Measurements from ENCODE around the gene SYNC.
"Not testable (repeated sequence)": the region's sequence is repeated elsewhere in the genome, so short reads cannot be mapped to it uniquely, and the experiment has no call there.

The SYNC gene

DNA sequence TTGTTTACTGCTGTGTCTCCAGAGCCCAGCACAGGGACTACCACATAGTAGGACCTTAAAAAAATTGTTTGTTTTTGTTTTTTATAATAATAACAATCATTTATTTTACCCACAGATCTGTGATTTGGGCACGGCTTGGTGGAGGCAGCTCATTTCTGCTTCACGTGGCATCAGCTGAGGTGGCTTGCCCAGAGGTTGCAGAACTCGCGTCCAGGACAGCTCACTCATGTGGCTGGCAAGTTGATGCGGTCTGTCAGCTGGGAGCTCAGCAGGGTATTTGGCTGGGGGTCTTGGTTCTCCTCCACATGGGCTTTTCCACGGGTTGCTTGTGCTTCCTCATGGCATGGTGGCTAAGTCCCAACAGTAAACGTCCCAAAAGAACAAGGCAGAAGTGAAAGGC lies 2.9 kb upstream of the SYNC start:
- TF ChIP-seq, protein P1, sequence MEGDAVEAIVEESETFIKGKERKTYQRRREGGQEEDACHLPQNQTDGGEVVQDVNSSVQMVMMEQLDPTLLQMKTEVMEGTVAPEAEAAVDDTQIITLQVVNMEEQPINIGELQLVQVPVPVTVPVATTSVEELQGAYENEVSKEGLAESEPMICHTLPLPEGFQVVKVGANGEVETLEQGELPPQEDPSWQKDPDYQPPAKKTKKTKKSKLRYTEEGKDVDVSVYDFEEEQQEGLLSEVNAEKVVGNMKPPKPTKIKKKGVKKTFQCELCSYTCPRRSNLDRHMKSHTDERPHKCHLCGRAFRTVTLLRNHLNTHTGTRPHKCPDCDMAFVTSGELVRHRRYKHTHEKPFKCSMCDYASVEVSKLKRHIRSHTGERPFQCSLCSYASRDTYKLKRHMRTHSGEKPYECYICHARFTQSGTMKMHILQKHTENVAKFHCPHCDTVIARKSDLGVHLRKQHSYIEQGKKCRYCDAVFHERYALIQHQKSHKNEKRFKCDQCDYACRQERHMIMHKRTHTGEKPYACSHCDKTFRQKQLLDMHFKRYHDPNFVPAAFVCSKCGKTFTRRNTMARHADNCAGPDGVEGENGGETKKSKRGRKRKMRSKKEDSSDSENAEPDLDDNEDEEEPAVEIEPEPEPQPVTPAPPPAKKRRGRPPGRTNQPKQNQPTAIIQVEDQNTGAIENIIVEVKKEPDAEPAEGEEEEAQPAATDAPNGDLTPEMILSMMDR (IDR thresholded peaks at IDR 0.05; ENCODE audit: extremely low read depth, insufficient read depth, missing control alignments): no peak
- in situ Hi-C loops (cut with MboI; ENCODE audit: low pct_unique_long_range_greater_than_20kb, low sequenced_read_pairs, unreplicated experiment): no loop called here
- DNase-seq (ENCODE audit: low spot score): no peak

DNA sequence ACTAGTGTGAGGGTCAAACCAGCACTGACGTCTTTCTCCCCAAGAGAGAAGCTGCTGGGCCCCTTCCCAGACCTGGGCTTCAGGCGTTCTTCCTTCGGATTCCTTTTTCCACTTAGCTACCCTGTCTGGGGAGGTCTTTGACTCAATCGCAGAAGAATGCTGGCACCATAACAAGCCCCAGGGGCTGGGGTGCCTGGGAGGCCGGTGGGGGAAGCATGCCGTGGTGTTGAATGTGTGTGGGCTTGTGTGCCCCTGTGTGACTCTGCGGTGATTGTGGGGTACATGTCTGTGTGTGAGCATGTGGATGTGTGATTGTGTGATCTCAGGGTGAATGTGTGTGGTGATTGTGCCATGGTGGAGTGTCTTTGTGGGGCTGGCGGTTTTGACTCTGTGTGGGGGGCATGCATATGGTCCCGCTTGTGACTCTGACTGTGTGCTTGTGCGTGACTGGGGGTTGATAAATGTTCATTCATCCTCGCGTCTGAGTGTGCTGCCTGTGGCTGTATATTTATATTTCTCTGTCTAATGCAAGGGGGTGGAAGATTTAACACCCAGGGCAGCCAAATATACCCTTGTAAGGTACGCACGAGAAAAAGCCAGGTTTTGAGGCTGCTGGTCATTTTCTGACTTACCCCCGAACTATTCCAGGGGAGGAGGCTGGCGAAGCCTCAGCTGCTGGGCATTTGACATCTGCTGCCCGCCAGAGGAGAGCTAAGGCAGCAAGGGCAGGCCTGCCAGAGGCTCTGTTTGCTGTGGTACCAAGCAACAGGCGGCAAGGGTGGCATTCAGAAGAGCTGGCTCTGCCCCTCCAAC lies 1.1 kb upstream of the SYNC start:
- TF ChIP-seq, protein P1 (IDR thresholded peaks at IDR 0.05; ENCODE audit: extremely low read depth, insufficient read depth, missing control alignments): no peak
- in situ Hi-C loops (cut with MboI; ENCODE audit: low pct_unique_long_range_greater_than_20kb, low sequenced_read_pairs, unreplicated experiment): no loop called here
- DNase-seq (ENCODE audit: low spot score): no peak

DNA sequence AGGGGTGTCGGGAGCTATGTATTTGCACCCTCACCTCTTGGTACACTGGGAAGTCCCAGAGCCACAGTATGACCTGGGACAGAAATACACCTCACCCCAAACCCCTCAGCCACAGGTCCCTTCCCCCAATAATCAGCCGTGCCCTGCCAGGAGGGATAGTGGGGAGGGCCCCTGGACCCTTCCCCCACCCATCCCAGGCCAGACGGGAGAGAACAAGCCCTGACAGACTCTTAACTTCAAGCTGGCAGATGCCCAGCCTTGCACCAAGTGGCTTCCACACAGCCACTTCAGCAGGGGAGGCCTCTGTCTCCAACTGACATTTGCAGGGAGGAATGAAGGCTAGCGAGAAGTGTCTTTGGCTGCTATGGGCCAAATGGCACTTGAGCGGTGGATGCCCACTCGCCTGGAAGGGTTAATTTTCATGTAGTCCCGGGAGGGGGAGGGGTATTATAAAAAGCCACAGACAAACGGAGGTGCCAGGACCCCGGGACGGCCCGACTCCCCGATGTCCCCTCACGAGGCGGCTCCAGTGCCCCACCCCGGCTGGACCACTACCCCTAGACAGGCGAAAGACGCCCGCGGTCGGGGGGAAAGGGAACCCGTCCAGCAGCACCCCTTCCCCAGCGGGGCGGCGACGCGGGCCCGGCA lies 495 bp downstream of the SYNC start:
- no peak for DNase-seq (ENCODE audit: low spot score)
- TF ChIP-seq, protein P1 (IDR thresholded peaks at IDR 0.05; ENCODE audit: extremely low read depth, insufficient read depth, missing control alignments): no peak
- in situ Hi-C loops (cut with MboI; ENCODE audit: low pct_unique_long_range_greater_than_20kb, low sequenced_read_pairs, unreplicated experiment): no loop called here

DNA sequence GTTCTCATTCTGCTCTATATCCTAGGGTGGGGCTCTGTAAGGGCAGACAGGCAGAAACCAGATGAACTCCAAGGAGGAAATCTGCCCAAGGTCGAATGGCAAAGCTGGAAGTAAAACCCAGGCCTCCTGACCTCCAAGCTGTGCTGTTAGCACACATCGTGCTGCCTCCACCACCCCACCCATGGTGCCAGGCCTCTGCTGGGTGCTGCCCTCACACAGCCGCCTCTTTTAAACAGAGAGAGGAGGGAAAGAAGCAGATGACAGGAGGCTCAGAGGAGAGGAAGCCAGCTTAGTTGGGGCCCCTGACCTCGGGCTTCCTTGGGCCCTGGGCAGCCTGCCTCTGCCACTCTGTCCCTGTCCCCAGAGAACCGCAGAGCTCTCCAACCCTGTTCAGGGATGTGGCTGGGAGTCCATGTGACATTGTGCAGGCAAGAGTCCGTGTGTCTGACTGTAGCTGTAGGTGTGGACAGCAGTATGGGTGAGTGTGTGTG lies 1.1 kb downstream of the SYNC start:
- in situ Hi-C loops (cut with MboI; ENCODE audit: low pct_unique_long_range_greater_than_20kb, low sequenced_read_pairs, unreplicated experiment): no loop called here
- DNase-seq (ENCODE audit: low spot score): no peak
- TF ChIP-seq, protein P1 (IDR thresholded peaks at IDR 0.05; ENCODE audit: extremely low read depth, insufficient read depth, missing control alignments): no peak

DNA sequence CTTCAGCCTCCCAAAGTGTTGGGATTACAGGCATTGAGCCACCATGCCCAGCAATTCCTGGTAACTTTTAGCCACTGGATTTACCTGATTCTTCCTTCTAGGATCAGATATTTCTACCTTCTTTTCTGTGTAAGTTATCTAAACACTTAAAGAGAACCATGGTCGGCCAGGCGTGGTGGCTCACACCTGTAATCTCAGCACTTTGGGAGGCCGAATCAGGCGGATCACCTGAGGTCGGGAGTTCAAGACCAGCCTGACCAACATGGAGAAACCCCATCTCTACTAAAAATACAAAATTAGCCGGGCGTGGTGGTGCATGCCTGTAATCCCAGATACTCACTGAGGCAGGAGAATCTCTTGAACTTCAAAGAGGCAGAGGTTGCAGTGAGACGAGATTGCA lies 5.6 kb downstream of the SYNC start:
- DNase-seq (ENCODE audit: low spot score); in situ Hi-C loops (cut with MboI; ENCODE audit: low pct_unique_long_range_greater_than_20kb, low sequenced_read_pairs, unreplicated experiment): not testable (repeated sequence)

DNA sequence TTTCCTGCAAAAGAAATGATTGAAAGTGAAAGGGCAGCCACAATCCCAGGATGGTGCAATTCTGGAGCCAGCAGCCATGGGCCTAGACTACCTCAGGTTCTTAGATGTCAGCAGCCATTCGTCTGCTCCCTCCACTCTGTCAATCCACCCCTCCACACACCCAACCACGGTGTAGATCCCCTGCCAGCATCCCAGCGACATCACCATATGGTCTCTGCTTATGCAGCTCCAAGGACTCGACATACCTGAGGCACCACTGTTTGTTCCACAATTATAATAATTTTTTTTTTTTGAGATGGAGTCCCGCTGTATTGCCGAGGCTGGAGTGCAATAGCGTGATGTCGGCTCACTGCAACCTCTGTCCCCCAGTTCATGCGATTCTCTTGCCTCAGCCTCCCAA lies 6.5 kb downstream of the SYNC start:
- in situ Hi-C loops (cut with MboI; ENCODE audit: low pct_unique_long_range_greater_than_20kb, low sequenced_read_pairs, unreplicated experiment): no loop called here
- no peak for DNase-seq (ENCODE audit: low spot score)
- TF ChIP-seq, protein P1 (IDR thresholded peaks at IDR 0.05; ENCODE audit: extremely low read depth, insufficient read depth, missing control alignments): no peak

Data from GM13977 (cell line).